OCI-LY1 (cell line): Measurements from ENCODE around the gene RPLP2.

Source experiments
- H2AFZ ChIP-seq: fragments of 200-600 bp; sonication (generic), shearing (Covaris generic); 2 replicates; pipeline ENCODE4 v1.6.0; 2014; ENCODE audit warnings: antibody characterized with exemption, mild to moderate bottlenecking, low read length
- H3F3A ChIP-seq: fragments of 200-600 bp; sonication (generic), shearing (Covaris generic); 2 replicates; pipeline ENCODE4 v1.6.0; 2014; ENCODE audit warnings: mild to moderate bottlenecking, antibody characterized with exemption, low read length, moderate library complexity; ENCODE audit not compliant: insufficient read depth
- H3K27ac ChIP-seq: fragments of 200-600 bp; sonication (generic); 2 replicates; pipeline ENCODE4 v1.5.1; 2014; ENCODE audit warnings: low read length, mixed run types, mild to moderate bottlenecking, low read depth; ENCODE audit not compliant: poor library complexity, severe bottlenecking
- H3K27me3 ChIP-seq: fragments of 200-600 bp; sonication (generic); 2 replicates; pipeline ENCODE4 v1.6.0; 2014; ENCODE audit warnings: antibody characterized with exemption, mild to moderate bottlenecking, low read length, moderate library complexity; ENCODE audit not compliant: insufficient read depth
- H3K36me3 ChIP-seq: fragments of 200-600 bp; sonication (generic); 2 replicates; pipeline ENCODE4 v1.6.1; 2014; ENCODE audit warnings: mild to moderate bottlenecking, antibody characterized with exemption, low read length, moderate library complexity, mixed read lengths; ENCODE audit not compliant: insufficient read depth
- H3K4me1 ChIP-seq: fragments of 200-600 bp; sonication (generic); 2 replicates; pipeline ENCODE4 v1.5.1; 2014; ENCODE audit warnings: mild to moderate bottlenecking, low read length, moderate library complexity; ENCODE audit not compliant: insufficient read depth, severe bottlenecking
- H3K4me2 ChIP-seq: fragments of 200-600 bp; sonication (generic), shearing (Covaris generic); 2 replicates; pipeline ENCODE4 v1.6.1; 2014; ENCODE audit warnings: low read length
- H3K4me3 ChIP-seq: fragments of 200-600 bp; sonication (generic); 2 replicates; pipeline ENCODE4 v1.5.1; 2014; ENCODE audit warnings: low read length, low read depth, mild to moderate bottlenecking, mixed read lengths; ENCODE audit not compliant: poor library complexity, severe bottlenecking
- H3K79me2 ChIP-seq: fragments of 200-600 bp; shearing (Covaris generic); 2 replicates; pipeline ENCODE4 v1.6.1; 2016; ENCODE audit warnings: mixed run types, low read length, mixed read lengths; ENCODE audit not compliant: insufficient read depth
- H3K9ac ChIP-seq: fragments of 200-600 bp; sonication (generic), shearing (Covaris generic); 2 replicates; pipeline ENCODE4 v1.6.1; 2014; ENCODE audit warnings: mild to moderate bottlenecking, low read length, mixed read lengths
- H3K9me2 ChIP-seq: fragments of 200-600 bp; sonication (generic), shearing (Covaris generic); 2 replicates; pipeline ENCODE4 v1.6.1; 2014; ENCODE audit warnings: low read depth, mild to moderate bottlenecking, low read length, mixed read lengths
- H3K9me3 ChIP-seq: fragments of 200-600 bp; shearing (Covaris generic); 2 replicates; pipeline ENCODE4 v1.6.1; 2014; ENCODE audit warnings: low read length, mixed read lengths
- H4K20me1 ChIP-seq: fragments of 200-600 bp; sonication (generic), shearing (Covaris generic); 2 replicates; pipeline ENCODE4 v1.6.0; 2016; ENCODE audit warnings: mild to moderate bottlenecking, low read length; ENCODE audit not compliant: insufficient read depth
- CTCF ChIP-seq: fragments of 200-600 bp; sonication (generic), shearing (Covaris generic); IDR thresholded peaks from 2 replicates; pipeline ENCODE4 v1.5.1; 2017; ENCODE audit warnings: mild to moderate bottlenecking, antibody characterized with exemption, low read length, moderate library complexity, mixed read lengths
- EZH2 ChIP-seq: fragments of 200-600 bp; sonication (generic), shearing (Covaris generic); IDR thresholded peaks from 2 replicates; pipeline ENCODE4 v1.8.0; 2017; ENCODE audit warnings: borderline replicate concordance, mixed run types, mild to moderate bottlenecking, antibody characterized with exemption, low read length, moderate library complexity, mixed read lengths

The RPLP2 gene

GRCh38 chr11:794013-794765 lies 15.6 kb upstream of the RPLP2 start:
- H3K79me2 ChIP-seq = no peaks in the 10 kb centered on the region
- TF ChIP-seq EZH2 (no peak), CTCF (no peak)
- H3K9ac ChIP-seq = no peak overlapping the region
- H3K27ac ChIP-seq = no peak overlapping the region
- no peaks in the 10 kb centered on the region for H4K20me1 ChIP-seq
- H2AFZ ChIP-seq = no peak overlapping the region
- no peak overlapping the region for H3K4me3 ChIP-seq
- H3K9me2 ChIP-seq = no peaks in the 10 kb centered on the region
- peaks cover 29% of the 10 kb centered on the region for H3K4me1 ChIP-seq
- no peaks in the 10 kb centered on the region for H3K9me3 ChIP-seq
- H3F3A ChIP-seq = no peaks in the 10 kb centered on the region
- no peak overlapping the region for H3K4me2 ChIP-seq
- H3K36me3 ChIP-seq = peaks cover 12% of the 10 kb centered on the region; the same call in 1 of the 2 replicates
- H3K27me3 ChIP-seq = no peaks in the 10 kb centered on the region

GRCh38 chr11:794766-795633 lies 14.8 kb upstream of the RPLP2 start:
- peak overlapping the region; percentile 86 for H3K4me3 ChIP-seq
- H3K9me2 ChIP-seq = no peaks in the 10 kb centered on the region
- H3K4me1 ChIP-seq = peaks cover 23% of the 10 kb centered on the region
- no peaks in the 10 kb centered on the region for H3K79me2 ChIP-seq
- H2AFZ ChIP-seq = no peak overlapping the region
- no peaks in the 10 kb centered on the region for H3F3A ChIP-seq
- H3K27ac ChIP-seq = no peak overlapping the region
- H3K4me2 ChIP-seq = peak overlapping the region; percentile 97
- H3K9ac ChIP-seq = peak overlapping the region; percentile 83
- no peaks in the 10 kb centered on the region for H4K20me1 ChIP-seq
- peaks cover 17% of the 10 kb centered on the region; the same call in 1 of the 2 replicates for H3K36me3 ChIP-seq
- no peaks in the 10 kb centered on the region for H3K27me3 ChIP-seq
- TF ChIP-seq EZH2 (no peak), CTCF (no peak)
- H3K9me3 ChIP-seq = no peaks in the 10 kb centered on the region

GRCh38 chr11:795634-796564 lies 13.9 kb upstream of the RPLP2 start:
- H3K79me2 ChIP-seq = no peaks in the 10 kb centered on the region
- peaks cover 23% of the 10 kb centered on the region for H3K4me1 ChIP-seq
- no peak for TF ChIP-seq EZH2
- no peak for TF ChIP-seq CTCF
- no peaks in the 10 kb centered on the region for H3K9me3 ChIP-seq
- peak overlapping the region; percentile 83 for H3K9ac ChIP-seq
- peaks cover 25% of the 10 kb centered on the region; the same call in 1 of the 2 replicates for H3K36me3 ChIP-seq
- H3K27me3 ChIP-seq = no peaks in the 10 kb centered on the region
- H3K4me2 ChIP-seq = peak overlapping the region; percentile 97
- H3K9me2 ChIP-seq = no peaks in the 10 kb centered on the region
- no peak overlapping the region for H2AFZ ChIP-seq
- H3F3A ChIP-seq = no peaks in the 10 kb centered on the region
- H4K20me1 ChIP-seq = no peaks in the 10 kb centered on the region
- H3K4me3 ChIP-seq = peak overlapping the region; percentile 86
- H3K27ac ChIP-seq = peak overlapping the region; percentile 71
